Natural killer cell (primary cell): Measurements from ENCODE around the gene C1orf159. TPM values are rescaled to one million over a fixed set of nuclear protein-coding genes. Genes with fewer than 3 reads are reported as not detected.

ENCODE experiments used
- ATAC-seq, 3 donors: fragments of 150-1000 bp in 2 of 3; fragments of 200-7000 bp in 1 of 3; cut with Tn5 transposase; 1 replicate in 1 of 3; 2 replicates in 2 of 3; pipeline ENCODE4 v1.10.0; 2021; ENCODE audit warnings: mild to moderate bottlenecking in 2 of 3, moderate library complexity in 2 of 3
- DNase-seq, 2 donors: peaks; one replicate each; pipeline versions ENCODE4 v3.0.0 to v3.0.0-alpha.2; 2013 to 2021; ENCODE audit warnings: mixed read lengths in 1 of 2
- H3K27ac ChIP-seq: one replicate; pipeline ENCODE4 v1.5.1; 2013; ENCODE audit warnings: mild to moderate bottlenecking, low read length
- H3K27me3 ChIP-seq: one replicate; pipeline ENCODE4 v1.6.1; 2013; ENCODE audit warnings: low read length; ENCODE audit not compliant: control insufficient read depth, insufficient read depth
- H3K36me3 ChIP-seq: one replicate; pipeline ENCODE4 v1.6.1; 2013; ENCODE audit warnings: low read length; ENCODE audit not compliant: control insufficient read depth, insufficient read depth
- H3K4me1 ChIP-seq: one replicate; pipeline ENCODE4 v1.6.1; 2013; ENCODE audit warnings: low read length; ENCODE audit not compliant: control insufficient read depth, insufficient read depth
- H3K4me3 ChIP-seq: one replicate; pipeline ENCODE4 v1.5.1; 2013; ENCODE audit warnings: low read length
- H3K9me3 ChIP-seq: one replicate; pipeline ENCODE4 v1.6.1; 2013; ENCODE audit warnings: low read length; ENCODE audit not compliant: control insufficient read depth, insufficient read depth
- H3K27ac Mint-ChIP-seq, 2 donors: one replicate each; pipeline ENCODE4 v1.8.0; 2022; ENCODE audit warnings: mild to moderate bottlenecking in 2 of 2, mixed read lengths in 2 of 2, moderate library complexity in 1 of 2
- H3K27me3 Mint-ChIP-seq, 2 donors: one replicate each; pipeline ENCODE4 v1.8.0; 2022; ENCODE audit warnings: low read depth in 2 of 2, mixed read lengths in 2 of 2
- H3K36me3 Mint-ChIP-seq: one replicate; pipeline ENCODE4 v1.8.0; 2022; ENCODE audit warnings: mixed read lengths
- H3K4me1 Mint-ChIP-seq, 2 donors: one replicate each; pipeline ENCODE4 v1.8.0; 2022; ENCODE audit warnings: mixed read lengths in 2 of 2
- H3K4me3 Mint-ChIP-seq: one replicate; pipeline ENCODE4 v1.8.0; 2022; ENCODE audit warnings: mild to moderate bottlenecking, moderate library complexity, mixed read lengths
- H3K9me3 Mint-ChIP-seq, 2 donors: one replicate each; pipeline ENCODE4 v1.8.0; 2022; ENCODE audit warnings: mixed read lengths in 2 of 2
- WGBS: methylation state at CpG from one replicate; pipeline ENCODE4 v1.1.7; 2013; ENCODE audit warnings: missing lambda C conversion rate; ENCODE audit not compliant: insufficient coverage; 5-methylcytosine and 5-hydroxymethylcytosine counted together
- intact Hi-C: fragments of 100-400 bp; cut with micrococcal nuclease; formaldehyde crosslinking; loops from one replicate; pipeline ENCODE4 v1.14.2; 2022
- total RNA-seq, 4 donors: library from RNA; stranded (reverse); fragments of 120-200 nt in 1 of 4; gene quantifications; one replicate each; pipeline versions ENCODE4 v1.2.3 to v1.2.4, GENCODE V29; 2013 to 2022
- TF ChIP-seq, protein P1 (sequence below): fragments of 200-600 bp; IDR thresholded peaks from one replicate; pipeline ENCODE4 v1.8.0; 2022; ENCODE audit warnings: antibody characterized with exemption

Gene C1orf159
- total RNA-seq, 3 donors from 2014 or later (not counting 1 experiment from before 2014, with no cell fraction given) = 19.6 to 25.1 (median 21.5) TPM

DNA sequence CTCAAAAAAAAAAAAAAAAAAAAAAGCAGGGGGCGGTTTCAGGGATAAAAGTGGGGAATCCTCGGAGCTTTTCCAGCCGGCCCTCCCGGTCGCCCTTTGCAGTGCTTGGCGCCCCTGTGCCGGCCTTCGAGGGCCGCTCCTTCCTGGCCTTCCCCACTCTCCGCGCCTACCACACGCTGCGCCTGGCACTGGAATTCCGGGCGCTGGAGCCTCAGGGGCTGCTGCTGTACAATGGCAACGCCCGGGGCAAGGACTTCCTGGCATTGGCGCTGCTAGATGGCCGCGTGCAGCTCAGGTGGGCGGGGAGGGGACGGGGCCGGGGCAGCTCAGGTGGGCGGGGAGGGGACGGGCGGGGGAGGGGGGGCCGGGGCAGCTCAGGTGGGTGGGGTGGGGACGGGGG, 67.1 kb downstream of the C1orf159 start:
- no peaks in the 10 kb centered on the region for H3K27me3 ChIP-seq
- no peaks in the 10 kb centered on the region for H3K4me1 ChIP-seq
- Mint-ChIP-seq H3K9me3 (no peaks in the 10 kb centered on the region), H3K4me3 (no peak overlapping the region), H3K27ac (no peak overlapping the region), H3K36me3 (no peaks in the 10 kb centered on the region), H3K4me1 (no peaks in the 10 kb centered on the region), H3K27me3 (no peaks in the 10 kb centered on the region)
- no peaks in the 10 kb centered on the region for H3K9me3 ChIP-seq
- H3K36me3 ChIP-seq = no peaks in the 10 kb centered on the region
- TF ChIP-seq, protein P1, sequence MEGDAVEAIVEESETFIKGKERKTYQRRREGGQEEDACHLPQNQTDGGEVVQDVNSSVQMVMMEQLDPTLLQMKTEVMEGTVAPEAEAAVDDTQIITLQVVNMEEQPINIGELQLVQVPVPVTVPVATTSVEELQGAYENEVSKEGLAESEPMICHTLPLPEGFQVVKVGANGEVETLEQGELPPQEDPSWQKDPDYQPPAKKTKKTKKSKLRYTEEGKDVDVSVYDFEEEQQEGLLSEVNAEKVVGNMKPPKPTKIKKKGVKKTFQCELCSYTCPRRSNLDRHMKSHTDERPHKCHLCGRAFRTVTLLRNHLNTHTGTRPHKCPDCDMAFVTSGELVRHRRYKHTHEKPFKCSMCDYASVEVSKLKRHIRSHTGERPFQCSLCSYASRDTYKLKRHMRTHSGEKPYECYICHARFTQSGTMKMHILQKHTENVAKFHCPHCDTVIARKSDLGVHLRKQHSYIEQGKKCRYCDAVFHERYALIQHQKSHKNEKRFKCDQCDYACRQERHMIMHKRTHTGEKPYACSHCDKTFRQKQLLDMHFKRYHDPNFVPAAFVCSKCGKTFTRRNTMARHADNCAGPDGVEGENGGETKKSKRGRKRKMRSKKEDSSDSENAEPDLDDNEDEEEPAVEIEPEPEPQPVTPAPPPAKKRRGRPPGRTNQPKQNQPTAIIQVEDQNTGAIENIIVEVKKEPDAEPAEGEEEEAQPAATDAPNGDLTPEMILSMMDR = no peak
- DNase-seq (no peak), ATAC-seq (no peak)
- no peak overlapping the region for H3K27ac ChIP-seq
- WGBS = 94% methylated on average over 17 of the region's 28 CpGs
- no peak overlapping the region for H3K4me3 ChIP-seq
- intact Hi-C loops = no loop called here

DNA sequence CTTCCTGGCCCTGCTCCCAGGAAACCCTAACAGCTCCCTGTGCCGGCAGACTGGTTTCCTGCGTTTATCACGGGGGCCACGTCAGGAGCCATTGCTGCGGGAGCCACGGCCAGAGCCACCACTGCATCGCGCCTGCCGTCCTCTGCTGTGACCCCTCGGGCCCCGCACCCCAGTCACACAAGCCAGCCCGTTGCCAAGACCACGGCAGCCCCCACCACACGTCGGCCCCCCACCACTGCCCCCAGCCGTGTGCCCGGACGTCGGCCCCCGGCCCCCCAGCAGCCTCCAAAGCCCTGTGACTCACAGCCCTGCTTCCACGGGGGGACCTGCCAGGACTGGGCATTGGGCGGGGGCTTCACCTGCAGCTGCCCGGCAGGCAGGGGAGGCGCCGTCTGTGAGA, 67.9 kb downstream of the C1orf159 start:
- TF ChIP-seq, protein P1 = no peak
- Histone ChIP-seq H3K27ac (no peak overlapping the region), H3K4me1 (no peaks in the 10 kb centered on the region), H3K36me3 (no peaks in the 10 kb centered on the region), H3K9me3 (no peaks in the 10 kb centered on the region), H3K4me3 (no peak overlapping the region), H3K27me3 (no peaks in the 10 kb centered on the region)
- ATAC-seq = no peak
- H3K9me3 Mint-ChIP-seq = no peaks in the 10 kb centered on the region
- intact Hi-C loops = no loop called here
- no peaks in the 10 kb centered on the region for H3K36me3 Mint-ChIP-seq
- H3K27me3 Mint-ChIP-seq = no peaks in the 10 kb centered on the region
- no peaks in the 10 kb centered on the region for H3K4me1 Mint-ChIP-seq
- H3K27ac Mint-ChIP-seq = no peak overlapping the region
- no peak overlapping the region for H3K4me3 Mint-ChIP-seq
- DNase-seq = no peak
- 87% methylated on average over 22 of the region's 25 CpGs for WGBS

DNA sequence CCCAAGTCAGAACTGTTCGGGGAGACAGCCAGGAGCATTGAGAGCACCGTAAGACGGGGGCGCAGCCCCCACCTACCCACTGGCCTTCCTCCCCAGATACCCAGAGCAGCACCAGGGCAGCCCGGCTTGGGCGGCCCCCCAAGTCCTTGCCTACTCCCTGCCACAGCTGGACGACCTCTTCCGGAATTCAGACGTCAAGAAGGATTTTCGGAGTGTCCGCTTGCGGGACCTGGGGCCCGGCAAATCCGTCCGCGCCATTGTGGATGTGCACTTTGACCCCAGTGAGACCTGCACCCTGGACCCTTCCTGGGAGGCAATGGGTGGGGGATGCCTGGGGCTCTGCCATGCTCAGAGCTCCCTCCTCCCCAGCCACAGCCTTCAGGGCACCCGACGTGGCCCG, 68.5 kb downstream of the C1orf159 start:
- Histone ChIP-seq H3K9me3 (no peaks in the 10 kb centered on the region), H3K36me3 (no peaks in the 10 kb centered on the region), H3K27ac (no peak overlapping the region), H3K4me1 (no peaks in the 10 kb centered on the region), H3K4me3 (no peak overlapping the region), H3K27me3 (no peaks in the 10 kb centered on the region)
- TF ChIP-seq, protein P1 = no peak
- Mint-ChIP-seq H3K36me3 (no peaks in the 10 kb centered on the region), H3K4me3 (no peak overlapping the region), H3K27ac (no peak overlapping the region), H3K27me3 (no peaks in the 10 kb centered on the region), H3K4me1 (no peaks in the 10 kb centered on the region), H3K9me3 (no peaks in the 10 kb centered on the region)
- no peak for DNase-seq
- WGBS = 92% methylated on average over 19 of the region's 19 CpGs
- intact Hi-C loops = no loop called here
- no peak for ATAC-seq

DNA sequence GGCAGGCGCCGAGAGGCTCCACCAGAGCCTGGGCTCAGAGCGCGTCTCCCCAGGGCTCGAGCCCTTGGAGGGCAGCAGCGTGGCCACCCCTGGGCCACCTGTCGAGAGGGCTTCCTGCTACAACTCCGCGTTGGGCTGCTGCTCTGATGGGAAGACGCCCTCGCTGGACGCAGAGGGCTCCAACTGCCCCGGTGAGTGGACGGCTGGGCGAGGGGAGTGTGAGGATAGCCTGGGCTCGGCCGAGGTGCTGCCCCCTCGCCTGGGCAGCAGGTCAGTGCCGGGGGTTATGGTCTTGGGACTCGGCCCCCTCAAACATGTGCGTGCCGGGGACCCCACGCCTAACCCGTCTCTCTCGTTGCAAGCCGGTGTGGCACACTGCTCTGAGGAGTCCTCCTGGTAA, 69.1 kb downstream of the C1orf159 start:
- TF ChIP-seq, protein P1 = no peak
- Histone ChIP-seq H3K27me3 (no peaks in the 10 kb centered on the region), H3K27ac (no peak overlapping the region), H3K9me3 (no peaks in the 10 kb centered on the region), H3K4me3 (no peak overlapping the region), H3K36me3 (no peaks in the 10 kb centered on the region), H3K4me1 (no peaks in the 10 kb centered on the region)
- DNase-seq (no peak), ATAC-seq (no peak)
- H3K9me3 Mint-ChIP-seq = no peaks in the 10 kb centered on the region
- no peak overlapping the region for H3K4me3 Mint-ChIP-seq
- no peak overlapping the region for H3K27ac Mint-ChIP-seq
- H3K4me1 Mint-ChIP-seq = no peaks in the 10 kb centered on the region
- H3K27me3 Mint-ChIP-seq = no peaks in the 10 kb centered on the region
- intact Hi-C loops = no loop called here
- WGBS = 94% methylated on average over 26 of the region's 26 CpGs
- no peaks in the 10 kb centered on the region for H3K36me3 Mint-ChIP-seq
